SK-N-SH (cell line): ENCODE data around the gene BAIAP3. TPM values are rescaled to one million over a fixed set of nuclear protein-coding genes. Genes with fewer than 3 reads are reported as not detected.

Source experiments
- CTCF ChIA-PET: fragments of 300-600, 350-600 bp; formaldehyde crosslinking; extraction: SDS; loops from one replicate; lab custom pipeline; 2021; lab: Yijun Ruan, JAX
- POLR2A ChIA-PET: fragments of 350-600 bp; sonication (Branson Sonifier 250); formaldehyde crosslinking; extraction: SDS; loops from one replicate; lab custom pipeline; 2020; ENCODE audit warnings: antibody characterized with exemption, inconsistent platforms; lab: Yijun Ruan, JAX
- DNase-seq: peaks from one replicate; pipeline ENCODE4 v3.0.0; 2012
- H2AFZ ChIP-seq: fragments of 200-600 bp; sonication (generic); 2 replicates; pipeline ENCODE4 v1.8.1; 2016; ENCODE audit warnings: antibody characterized with exemption, mild to moderate bottlenecking, low read depth
- H3F3A ChIP-seq: fragments of 200-600 bp; sonication (generic); replicated peaks from 2 replicates; pipeline ENCODE3; 2016; ENCODE audit warnings: antibody characterized with exemption, mild to moderate bottlenecking; ENCODE audit not compliant: insufficient read depth
- H3K27ac ChIP-seq, 2 experiments: fragments of 200-500 bp in 1 of 2; fragments of 200-600 bp in 1 of 2; sonication (Bioruptor generic) in 1 of 2; sonication (generic), shearing (Covaris generic) in 1 of 2; 2 replicates each; pipeline versions ENCODE4 v1.5.1 to v1.6.1; 2014 to 2016; ENCODE audit warnings: low read depth in 2 of 2, inconsistent platforms in 1 of 2, low read length in 1 of 2, mild to moderate bottlenecking in 1 of 2, mixed read lengths in 1 of 2
- H3K27me3 ChIP-seq: fragments of 200-600 bp; sonication (generic), shearing (Covaris generic); 2 replicates; pipeline ENCODE4 v1.6.1; 2016; ENCODE audit warnings: mixed run types; ENCODE audit not compliant: insufficient read depth
- H3K36me3 ChIP-seq, 2 experiments: fragments of 200-500 bp in 1 of 2; fragments of 200-600 bp in 1 of 2; sonication (Bioruptor generic) in 1 of 2; sonication (generic) in 1 of 2; replicated peaks in 1 of 2; 2 replicates each; pipeline versions ENCODE3 to v1.5.1; 2014 to 2016; ENCODE audit warnings: low read length in 1 of 2, mild to moderate bottlenecking in 1 of 2; ENCODE audit not compliant: insufficient read depth in 2 of 2, control insufficient read depth in 1 of 2
- H3K4me1 ChIP-seq, 2 experiments: fragments of 200-500 bp in 1 of 2; fragments of 200-600 bp in 1 of 2; sonication (Bioruptor generic) in 1 of 2; sonication (generic), shearing (Covaris generic) in 1 of 2; 2 replicates each; pipeline versions ENCODE4 v1.5.1 to v1.6.1; 2014 to 2016; ENCODE audit warnings: low read depth in 1 of 2, low read length in 1 of 2, mixed run types in 1 of 2; ENCODE audit not compliant: insufficient read depth in 2 of 2, control insufficient read depth in 1 of 2
- H3K4me2 ChIP-seq: fragments of 200-600 bp; sonication (generic), shearing (Covaris generic); 2 replicates; pipeline ENCODE4 v1.6.1; 2017; ENCODE audit warnings: mixed run types
- H3K4me3 ChIP-seq, 2 experiments: fragments of 200-500 bp in 1 of 2; fragments of 200-600 bp in 1 of 2; sonication (Bioruptor generic) in 1 of 2; sonication (generic), shearing (Covaris generic) in 1 of 2; 2 replicates each; pipeline versions ENCODE4 v1.5.1 to v1.8.1; 2014 to 2016; ENCODE audit warnings: low read depth in 2 of 2, inconsistent platforms in 1 of 2, low read length in 1 of 2, mild to moderate bottlenecking in 1 of 2, mixed read lengths in 1 of 2, moderate library complexity in 1 of 2
- H3K79me2 ChIP-seq: fragments of 200-600 bp; sonication (generic); 2 replicates; pipeline ENCODE4 v1.8.1; 2017; ENCODE audit warnings: mild to moderate bottlenecking; ENCODE audit not compliant: insufficient read depth
- H3K9ac ChIP-seq: fragments of 200-600 bp; sonication (generic); 2 replicates; pipeline ENCODE4 v1.6.1; 2017; ENCODE audit warnings: mixed run types
- H3K9me2 ChIP-seq: fragments of 200-600 bp; sonication (generic); 2 replicates; pipeline ENCODE4 v1.6.1; 2017; ENCODE audit warnings: mixed run types
- H3K9me3 ChIP-seq: fragments of 200-600 bp; sonication (generic); 2 replicates; pipeline ENCODE4 v1.6.1; 2017; ENCODE audit warnings: mixed run types, mild to moderate bottlenecking, moderate library complexity
- H4K20me1 ChIP-seq: fragments of 200-600 bp; sonication (generic); 2 replicates; pipeline ENCODE4 v1.6.1; 2017; ENCODE audit warnings: mild to moderate bottlenecking, mixed run types; ENCODE audit not compliant: insufficient read depth
- ELF1 ChIP-seq: IDR thresholded peaks from 2 replicates; pipeline ENCODE4 v1.4.0; 2012
- FOSL2 ChIP-seq: IDR thresholded peaks from 2 replicates; pipeline ENCODE4 v1.4.0; 2012; ENCODE audit warnings: low read depth, mild to moderate bottlenecking, moderate library complexity, borderline replicate concordance
- GABPA ChIP-seq: IDR thresholded peaks from 2 replicates; pipeline ENCODE4 v1.4.0; 2012; ENCODE audit warnings: low read depth, mild to moderate bottlenecking
- GATA2 ChIP-seq: sonication (generic); formaldehyde crosslinking; IDR thresholded peaks from 2 replicates; pipeline ENCODE4 v1.5.0; 2020; ENCODE audit warnings: mild to moderate bottlenecking, missing genetic modification reagents
- JUND ChIP-seq: IDR thresholded peaks from 2 replicates; pipeline ENCODE4 v1.4.0; 2012
- MEF2A ChIP-seq: IDR thresholded peaks from 2 replicates; pipeline ENCODE4 v1.4.0; 2012; ENCODE audit warnings: low read depth, borderline replicate concordance
- POLR2AphosphoS5 ChIP-seq: IDR thresholded peaks from 2 replicates; pipeline ENCODE4 v1.6.1; 2012; ENCODE audit warnings: low read depth, low read length
- RAD21 ChIP-seq: IDR thresholded peaks from 2 replicates; pipeline ENCODE4 v1.6.1; 2012; ENCODE audit warnings: mild to moderate bottlenecking, low read length
- RFX5 ChIP-seq: IDR thresholded peaks from 2 replicates; pipeline ENCODE4 v1.6.1; 2012; ENCODE audit warnings: mild to moderate bottlenecking, improper control_type of control experiment, low read length
- SIN3A ChIP-seq: IDR thresholded peaks from 2 replicates; pipeline ENCODE4 v1.6.1; 2012; ENCODE audit warnings: low read depth, mild to moderate bottlenecking, low read length, moderate library complexity, borderline replicate concordance
- SMC3 ChIP-seq: IDR thresholded peaks from 2 replicates; pipeline ENCODE4 v1.6.1; 2012; ENCODE audit warnings: low read depth, low read length, improper control_type of control experiment
- TEAD4 ChIP-seq: IDR thresholded peaks from 2 replicates; pipeline ENCODE4 v1.4.0; 2012; ENCODE audit warnings: mild to moderate bottlenecking, borderline replicate concordance; ENCODE audit not compliant: insufficient read depth
- WGBS: methylation state at CpG from one replicate; pipeline ENCODE4 v1.1.6; 2017; ENCODE audit warnings: low lambda C conversion rate; 5-methylcytosine and 5-hydroxymethylcytosine counted together
- polyA plus RNA-seq, 3 experiments: library from polyadenylated mRNA; depleted of rRNA; stranded (reverse); fragments of >200 nt; gene quantifications; 2 replicates each; pipeline ENCODE4 v1.2.3, GENCODE V29; 2012
- TF ChIP-seq, protein P1 (sequence below): IDR thresholded peaks from 2 replicates; pipeline ENCODE4 v1.6.1; 2012; ENCODE audit warnings: mild to moderate bottlenecking, low read depth, low read length, moderate library complexity
- TF ChIP-seq, protein P2 (sequence below): fragments of 150-350 bp; IDR thresholded peaks from 2 replicates; pipeline ENCODE4 v1.6.1; 2016; ENCODE audit warnings: mild to moderate bottlenecking, low read depth, low read length
- TF ChIP-seq, protein P3 (sequence below): IDR thresholded peaks from 2 replicates; pipeline ENCODE4 v1.4.0; 2012; ENCODE audit warnings: low read depth
- TF ChIP-seq, protein P4 (sequence below): IDR thresholded peaks from 2 replicates; pipeline ENCODE4 v1.4.0; 2012; ENCODE audit warnings: low read depth, borderline replicate concordance

Gene BAIAP3
- polyA plus RNA-seq, 1 of the 3 experiments (the other 2 are of a cell fraction) = 1.1 TPM

- 80% methylated on average over 2 of the region's 17 CpGs for WGBS
- no peak overlapping the region for H3K4me3 ChIP-seq
- no peaks in the 10 kb centered on the region for H3K79me2 ChIP-seq
- H3K4me1 ChIP-seq = peaks cover 0 to 9% of the 10 kb centered on the region in 2 experiments; a peak in 1 of 4 replicates
- H3K4me2 ChIP-seq = no peak overlapping the region
- H3K9ac ChIP-seq = no peak overlapping the region
- H3K27ac ChIP-seq = no peak overlapping the region
- H3K9me2 ChIP-seq = no peaks in the 10 kb centered on the region
- no peaks in the 10 kb centered on the region for H3K9me3 ChIP-seq
- H3K27me3 ChIP-seq = peaks cover 9% of the 10 kb centered on the region; the same call in 1 of the 2 replicates
- peaks cover 11% of the 10 kb centered on the region; the same call in 1 of the 2 replicates for H4K20me1 ChIP-seq
- TF ChIP-seq TEAD4 (no peak), SIN3A (no peak), JUND (no peak), FOSL2 (no peak), RAD21 (no peak)
- TF ChIP-seq, protein P1, sequence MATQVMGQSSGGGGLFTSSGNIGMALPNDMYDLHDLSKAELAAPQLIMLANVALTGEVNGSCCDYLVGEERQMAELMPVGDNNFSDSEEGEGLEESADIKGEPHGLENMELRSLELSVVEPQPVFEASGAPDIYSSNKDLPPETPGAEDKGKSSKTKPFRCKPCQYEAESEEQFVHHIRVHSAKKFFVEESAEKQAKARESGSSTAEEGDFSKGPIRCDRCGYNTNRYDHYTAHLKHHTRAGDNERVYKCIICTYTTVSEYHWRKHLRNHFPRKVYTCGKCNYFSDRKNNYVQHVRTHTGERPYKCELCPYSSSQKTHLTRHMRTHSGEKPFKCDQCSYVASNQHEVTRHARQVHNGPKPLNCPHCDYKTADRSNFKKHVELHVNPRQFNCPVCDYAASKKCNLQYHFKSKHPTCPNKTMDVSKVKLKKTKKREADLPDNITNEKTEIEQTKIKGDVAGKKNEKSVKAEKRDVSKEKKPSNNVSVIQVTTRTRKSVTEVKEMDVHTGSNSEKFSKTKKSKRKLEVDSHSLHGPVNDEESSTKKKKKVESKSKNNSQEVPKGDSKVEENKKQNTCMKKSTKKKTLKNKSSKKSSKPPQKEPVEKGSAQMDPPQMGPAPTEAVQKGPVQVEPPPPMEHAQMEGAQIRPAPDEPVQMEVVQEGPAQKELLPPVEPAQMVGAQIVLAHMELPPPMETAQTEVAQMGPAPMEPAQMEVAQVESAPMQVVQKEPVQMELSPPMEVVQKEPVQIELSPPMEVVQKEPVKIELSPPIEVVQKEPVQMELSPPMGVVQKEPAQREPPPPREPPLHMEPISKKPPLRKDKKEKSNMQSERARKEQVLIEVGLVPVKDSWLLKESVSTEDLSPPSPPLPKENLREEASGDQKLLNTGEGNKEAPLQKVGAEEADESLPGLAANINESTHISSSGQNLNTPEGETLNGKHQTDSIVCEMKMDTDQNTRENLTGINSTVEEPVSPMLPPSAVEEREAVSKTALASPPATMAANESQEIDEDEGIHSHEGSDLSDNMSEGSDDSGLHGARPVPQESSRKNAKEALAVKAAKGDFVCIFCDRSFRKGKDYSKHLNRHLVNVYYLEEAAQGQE = no peak
- TF ChIP-seq, protein P2, sequence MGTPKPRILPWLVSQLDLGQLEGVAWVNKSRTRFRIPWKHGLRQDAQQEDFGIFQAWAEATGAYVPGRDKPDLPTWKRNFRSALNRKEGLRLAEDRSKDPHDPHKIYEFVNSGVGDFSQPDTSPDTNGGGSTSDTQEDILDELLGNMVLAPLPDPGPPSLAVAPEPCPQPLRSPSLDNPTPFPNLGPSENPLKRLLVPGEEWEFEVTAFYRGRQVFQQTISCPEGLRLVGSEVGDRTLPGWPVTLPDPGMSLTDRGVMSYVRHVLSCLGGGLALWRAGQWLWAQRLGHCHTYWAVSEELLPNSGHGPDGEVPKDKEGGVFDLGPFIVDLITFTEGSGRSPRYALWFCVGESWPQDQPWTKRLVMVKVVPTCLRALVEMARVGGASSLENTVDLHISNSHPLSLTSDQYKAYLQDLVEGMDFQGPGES = no peak
- TF ChIP-seq, protein P3, sequence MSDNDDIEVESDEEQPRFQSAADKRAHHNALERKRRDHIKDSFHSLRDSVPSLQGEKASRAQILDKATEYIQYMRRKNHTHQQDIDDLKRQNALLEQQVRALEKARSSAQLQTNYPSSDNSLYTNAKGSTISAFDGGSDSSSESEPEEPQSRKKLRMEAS = no peak
- TF ChIP-seq, all 33 proteins: peak for 0
- CTCF ChIA-PET = interaction anchor here (1.0 to 2.4 kb wide), 3 partner anchors 10 to 27 kb away, joined by 3 to 14 read pairs (median 4); partner anchors contain the start of gene UBE2I
- Histone ChIP-seq H3F3A (peaks cover 5% of the 10 kb centered on the region), H3K36me3 (peaks cover 0 to 22% of the 10 kb centered on the region in 2 experiments), H2AFZ (no peak overlapping the region)
- POLR2A ChIA-PET = no interaction called here
- no peak for DNase-seq
Measured at GRCh38 chr16:1326946-1327618, 6.4 kb upstream of the BAIAP3 start.

DNA sequence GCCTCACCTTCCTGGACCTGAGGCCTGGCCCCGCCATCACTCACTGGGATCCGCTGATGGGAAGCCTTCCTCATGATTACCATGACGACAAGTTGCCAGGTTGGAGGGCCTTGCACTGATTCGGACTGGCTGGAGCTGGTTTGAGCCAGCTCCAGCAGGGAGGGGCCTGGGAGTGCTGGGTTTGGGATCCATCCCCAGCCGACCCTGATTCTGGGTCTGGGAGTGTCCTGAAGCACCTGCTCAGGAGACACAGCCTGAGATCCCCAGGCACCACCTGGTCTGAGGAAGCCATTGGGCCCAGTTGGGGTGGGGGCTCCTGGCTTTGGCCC, 5.9 kb upstream of the BAIAP3 start:
- Histone ChIP-seq H3K9me2 (no peaks in the 10 kb centered on the region), H2AFZ (no peak overlapping the region), H3K79me2 (no peaks in the 10 kb centered on the region), H3K9me3 (no peaks in the 10 kb centered on the region), H4K20me1 (peaks cover 15% of the 10 kb centered on the region; the same call in 1 of the 2 replicates), H3K27me3 (peaks cover 14% of the 10 kb centered on the region), H3K4me2 (no peak overlapping the region), H3K27ac (no peak overlapping the region), H3K4me3 (no peak overlapping the region), H3F3A (peaks cover 1% of the 10 kb centered on the region), H3K9ac (no peak overlapping the region), H3K4me1 (peaks cover 0 to 13% of the 10 kb centered on the region in 2 experiments; a peak in 1 of 4 replicates), H3K36me3 (peaks cover 0 to 22% of the 10 kb centered on the region in 2 experiments)
- DNase-seq = no peak
- WGBS = 90% methylated on average over 2 of the region's 5 CpGs
- POLR2A ChIA-PET = no interaction called here
- CTCF ChIA-PET = interaction anchor here (2.4 kb wide), 1 partner anchor 10 kb away, joined by 14 read pairs; no protein-coding TSS in a partner anchor
- TF ChIP-seq SMC3 (no peak), MEF2A (no peak), RAD21 (no peak), RFX5 (no peak), ELF1 (no peak), GATA2 (CRISPR knock-in tag) (no peak), POLR2AphosphoS5 (no peak), TEAD4 (no peak), SIN3A (no peak), GABPA (no peak)
- TF ChIP-seq, protein P4, sequence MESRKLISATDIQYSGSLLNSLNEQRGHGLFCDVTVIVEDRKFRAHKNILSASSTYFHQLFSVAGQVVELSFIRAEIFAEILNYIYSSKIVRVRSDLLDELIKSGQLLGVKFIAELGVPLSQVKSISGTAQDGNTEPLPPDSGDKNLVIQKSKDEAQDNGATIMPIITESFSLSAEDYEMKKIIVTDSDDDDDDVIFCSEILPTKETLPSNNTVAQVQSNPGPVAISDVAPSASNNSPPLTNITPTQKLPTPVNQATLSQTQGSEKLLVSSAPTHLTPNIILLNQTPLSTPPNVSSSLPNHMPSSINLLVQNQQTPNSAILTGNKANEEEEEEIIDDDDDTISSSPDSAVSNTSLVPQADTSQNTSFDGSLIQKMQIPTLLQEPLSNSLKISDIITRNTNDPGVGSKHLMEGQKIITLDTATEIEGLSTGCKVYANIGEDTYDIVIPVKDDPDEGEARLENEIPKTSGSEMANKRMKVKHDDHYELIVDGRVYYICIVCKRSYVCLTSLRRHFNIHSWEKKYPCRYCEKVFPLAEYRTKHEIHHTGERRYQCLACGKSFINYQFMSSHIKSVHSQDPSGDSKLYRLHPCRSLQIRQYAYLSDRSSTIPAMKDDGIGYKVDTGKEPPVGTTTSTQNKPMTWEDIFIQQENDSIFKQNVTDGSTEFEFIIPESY = no peak
- TF ChIP-seq, protein P2 = no peak
